Kidney (tissue), 14 donors: ENCODE measurements around the gene XKR8. TPM values are rescaled to one million over a fixed set of nuclear protein-coding genes. Genes with fewer than 3 reads are reported as not detected.

Experiments used
- DNase-seq, 5 donors: peaks; one replicate each; pipeline ENCODE4 v3.0.0-alpha.2; 2013 to 2020
- FAIRE-seq: peaks from 2 replicates; lab custom pipeline; 2012; peaks lifted over from hg19 to GRCh38; lab: Jason Lieb, UNC
- H3K27ac ChIP-seq, 2 donors: one replicate each; pipeline ENCODE4 v1.7.0; 2013; ENCODE audit warnings: low read depth in 2 of 2, low read length in 2 of 2, inconsistent platforms in 1 of 2
- H3K27me3 ChIP-seq: one replicate; pipeline ENCODE4 v1.7.1; 2013; ENCODE audit warnings: low read length, inconsistent platforms; ENCODE audit not compliant: control insufficient read depth, insufficient read depth
- H3K36me3 ChIP-seq, 3 donors: one replicate each; pipeline versions ENCODE4 v1.7.0 to v1.7.1; 2013; ENCODE audit warnings: low read length in 3 of 3, control low read depth in 1 of 3, inconsistent platforms in 1 of 3; ENCODE audit not compliant: insufficient read depth in 3 of 3, control insufficient read depth in 2 of 3
- H3K4me1 ChIP-seq, 3 donors: one replicate each; pipeline versions ENCODE4 v1.7.0 to v1.7.1; 2013; ENCODE audit warnings: low read length in 3 of 3, inconsistent platforms in 1 of 3, low read depth in 1 of 3; ENCODE audit not compliant: control insufficient read depth in 2 of 3, insufficient read depth in 2 of 3
- H3K4me3 ChIP-seq, 3 donors: one replicate each; pipeline versions ENCODE4 v1.7.0 to v1.8.1; 2013; ENCODE audit warnings: low read length in 3 of 3, control low read depth in 1 of 3, inconsistent platforms in 1 of 3
- H3K9ac ChIP-seq, 3 donors: one replicate each; pipeline versions ENCODE4 v1.7.0 to v1.7.1; 2013; ENCODE audit warnings: low read length in 3 of 3, control low read depth in 1 of 3, inconsistent platforms in 1 of 3
- H3K9me3 ChIP-seq, 3 donors: one replicate each; pipeline versions ENCODE4 v1.7.0 to v1.7.1; 2013; ENCODE audit warnings: low read length in 3 of 3, control low read depth in 1 of 3, inconsistent platforms in 1 of 3; ENCODE audit not compliant: control insufficient read depth in 2 of 3, insufficient read depth in 1 of 3
- intact Hi-C: fragments of 100-400 bp; cut with DNase I; formaldehyde crosslinking; loops from one replicate; pipeline ENCODE4 v1.11.1; 2022
- polyA plus RNA-seq: library from polyadenylated mRNA; stranded (reverse); fragments of 350-450 nt; fragmentation: Illumina TruSeq; extraction: RNeasy Lipid Tissue Mini Kit (QIAGEN cat#74804); gene quantifications from one replicate; pipeline ENCODE4 v1.2.3, GENCODE V29; 2014; ENCODE audit warnings: low read depth, low replicate concordance; ENCODE audit not compliant: insufficient read depth
- total RNA-seq: library from RNA; stranded (reverse); fragmentation: NEBNext Ultra II Directional; extraction: Animal tissue kit (Norgen Biotek cat#: 25700); gene quantifications from one replicate; pipeline ENCODE4 v1.2.1, GENCODE V29; 2021
- TF ChIP-seq, protein P1 (sequence below): IDR thresholded peaks from 3 replicates; pipeline ENCODE4 v1.5.1; 2012; ENCODE audit warnings: mild to moderate bottlenecking, moderate library complexity, borderline replicate concordance; ENCODE audit not compliant: insufficient read depth; ENCODE audit errors: extremely low read depth
- donor health status: control.
- donor health status: control.
- donor health status: control.
- donor health status: control.
- donor health status: control.
- donor health status: DM: yes; HTN: yes; CAD: no.
- donor health status: Normal renal cell carcinoma (clear cell type).

Gene XKR8
- total and polyA plus RNA-seq, 2 donors from 2014 or later: 8.2 to 9.1 TPM

DNA sequence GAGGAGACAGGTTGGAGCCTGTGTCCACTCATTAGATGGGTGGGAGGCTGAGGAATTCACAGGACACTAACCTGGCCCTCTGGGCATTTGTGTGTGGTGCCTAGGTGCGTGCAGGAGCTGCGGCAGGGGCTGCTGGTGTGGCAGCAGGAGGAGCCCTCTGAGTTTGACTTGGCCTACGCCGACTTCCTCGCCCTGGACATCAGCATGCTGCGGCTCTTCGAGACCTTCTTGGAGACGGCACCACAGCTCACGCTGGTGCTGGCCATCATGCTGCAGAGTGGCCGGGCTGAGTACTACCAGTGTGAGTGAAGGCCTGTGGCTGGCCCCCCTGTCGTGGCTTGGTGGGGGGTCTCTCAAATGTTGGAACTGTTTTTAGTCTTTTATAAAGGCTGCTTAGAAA is 3.6 kb downstream of the XKR8 start:
- H3K27me3 ChIP-seq: no peaks in the 10 kb centered on the region
- peaks cover 0 to 12% (median 0%) of the 10 kb centered on the region in 3 donors for H3K4me1 ChIP-seq
- TF ChIP-seq, protein P1, sequence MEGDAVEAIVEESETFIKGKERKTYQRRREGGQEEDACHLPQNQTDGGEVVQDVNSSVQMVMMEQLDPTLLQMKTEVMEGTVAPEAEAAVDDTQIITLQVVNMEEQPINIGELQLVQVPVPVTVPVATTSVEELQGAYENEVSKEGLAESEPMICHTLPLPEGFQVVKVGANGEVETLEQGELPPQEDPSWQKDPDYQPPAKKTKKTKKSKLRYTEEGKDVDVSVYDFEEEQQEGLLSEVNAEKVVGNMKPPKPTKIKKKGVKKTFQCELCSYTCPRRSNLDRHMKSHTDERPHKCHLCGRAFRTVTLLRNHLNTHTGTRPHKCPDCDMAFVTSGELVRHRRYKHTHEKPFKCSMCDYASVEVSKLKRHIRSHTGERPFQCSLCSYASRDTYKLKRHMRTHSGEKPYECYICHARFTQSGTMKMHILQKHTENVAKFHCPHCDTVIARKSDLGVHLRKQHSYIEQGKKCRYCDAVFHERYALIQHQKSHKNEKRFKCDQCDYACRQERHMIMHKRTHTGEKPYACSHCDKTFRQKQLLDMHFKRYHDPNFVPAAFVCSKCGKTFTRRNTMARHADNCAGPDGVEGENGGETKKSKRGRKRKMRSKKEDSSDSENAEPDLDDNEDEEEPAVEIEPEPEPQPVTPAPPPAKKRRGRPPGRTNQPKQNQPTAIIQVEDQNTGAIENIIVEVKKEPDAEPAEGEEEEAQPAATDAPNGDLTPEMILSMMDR: no peak
- DNase-seq: peak in 1 of 5 donors; percentile 66
- peaks cover 0 to 14% (median 5%) of the 10 kb centered on the region in 3 donors for H3K36me3 ChIP-seq
- no peak overlapping the region for H3K27ac ChIP-seq
- no peaks in the 10 kb centered on the region for H3K9me3 ChIP-seq
- no peak overlapping the region for H3K9ac ChIP-seq
- FAIRE-seq: no peak
- H3K4me3 ChIP-seq: no peak overlapping the region
- intact Hi-C loops: no loop called here

DNA sequence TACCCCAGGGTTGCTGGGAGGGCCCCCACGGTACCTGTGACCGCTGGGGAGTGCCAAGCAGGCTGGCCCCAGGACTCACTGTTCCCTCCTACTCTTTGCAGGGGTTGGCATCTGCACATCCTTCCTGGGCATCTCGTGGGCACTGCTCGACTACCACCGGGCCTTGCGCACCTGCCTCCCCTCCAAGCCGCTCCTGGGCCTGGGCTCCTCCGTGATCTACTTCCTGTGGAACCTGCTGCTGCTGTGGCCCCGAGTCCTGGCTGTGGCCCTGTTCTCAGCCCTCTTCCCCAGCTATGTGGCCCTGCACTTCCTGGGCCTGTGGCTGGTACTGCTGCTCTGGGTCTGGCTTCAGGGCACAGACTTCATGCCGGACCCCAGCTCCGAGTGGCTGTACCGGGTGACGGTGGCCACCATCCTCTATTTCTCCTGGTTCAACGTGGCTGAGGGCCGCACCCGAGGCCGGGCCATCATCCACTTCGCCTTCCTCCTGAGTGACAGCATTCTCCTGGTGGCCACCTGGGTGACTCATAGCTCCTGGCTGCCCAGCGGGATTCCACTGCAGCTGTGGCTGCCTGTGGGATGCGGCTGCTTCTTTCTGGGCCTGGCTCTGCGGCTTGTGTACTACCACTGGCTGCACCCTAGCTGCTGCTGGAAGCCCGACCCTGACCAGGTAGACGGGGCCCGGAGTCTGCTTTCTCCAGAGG is 6.8 kb downstream of the XKR8 start:
- no peak overlapping the region for H3K4me3 ChIP-seq

DNA sequence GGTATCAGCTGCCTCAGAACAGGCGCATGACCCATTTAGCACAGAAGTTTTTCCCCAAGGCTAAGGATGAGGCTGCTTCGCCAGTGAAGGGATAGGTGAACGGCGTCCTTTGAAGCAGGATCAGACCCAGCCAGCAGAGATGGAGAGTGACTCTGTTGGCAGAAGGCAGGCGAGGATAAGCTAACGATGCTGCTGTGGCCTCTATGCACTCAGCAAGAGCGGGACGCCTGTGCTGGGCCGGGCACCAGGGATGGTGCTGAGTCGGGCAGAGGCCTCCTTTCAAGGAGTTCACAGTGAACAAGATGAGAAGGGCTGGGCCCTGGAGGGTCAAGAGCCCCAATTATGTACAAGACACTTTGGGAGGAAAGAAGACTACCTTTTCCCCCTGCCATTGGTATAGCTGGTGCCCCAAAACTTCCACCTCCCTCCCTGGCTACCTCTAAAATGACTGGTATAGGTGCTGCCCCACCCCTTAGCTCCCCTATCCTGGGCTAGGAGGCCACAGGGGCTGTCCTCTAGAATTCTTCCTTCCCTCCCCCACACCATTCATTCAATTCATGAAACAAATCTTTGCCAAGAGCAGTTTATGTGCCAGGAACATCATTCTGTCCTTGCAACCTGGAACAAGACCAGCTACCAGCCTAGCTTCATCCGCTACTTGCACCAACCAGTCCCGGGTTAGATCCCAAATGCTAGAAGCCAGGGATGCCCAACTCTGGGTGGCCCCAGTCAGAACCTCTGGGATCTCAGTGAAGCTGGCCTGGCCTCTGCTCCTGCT is 7.5 kb downstream of the XKR8 start:
- peaks cover 0 to 20% (median 10%) of the 10 kb centered on the region in 3 donors for H3K36me3 ChIP-seq
- DNase-seq (peak in 1 of 5 donors; percentile 56), FAIRE-seq (no peak)
- H3K9me3 ChIP-seq: no peaks in the 10 kb centered on the region
- intact Hi-C loops: no loop called here
- TF ChIP-seq, protein P1: no peak
- no peak overlapping the region for H3K9ac ChIP-seq
- no peaks in the 10 kb centered on the region for H3K27me3 ChIP-seq
- H3K4me3 ChIP-seq: no peak overlapping the region
- H3K4me1 ChIP-seq: peaks cover 0 to 2% (median 0%) of the 10 kb centered on the region in 3 donors
- H3K27ac ChIP-seq: no peak overlapping the region

More for the DNA sequence above, 6.8 kb downstream of the XKR8 start:
- Histone ChIP-seq H3K9me3 (no peaks in the 10 kb centered on the region), H3K36me3 (peaks cover 0 to 20% (median 10%) of the 10 kb centered on the region in 3 donors), H3K27ac (no peak overlapping the region), H3K9ac (no peak overlapping the region), H3K27me3 (no peaks in the 10 kb centered on the region), H3K4me1 (peaks cover 0 to 3% (median 0%) of the 10 kb centered on the region in 3 donors)
- FAIRE-seq: no peak
- intact Hi-C loops: no loop called here
- TF ChIP-seq, protein P1: no peak
- peak in 1 of 5 donors; percentile 66 for DNase-seq
